AG09319 (cell line): ENCODE data around the gene ID3.

ENCODE experiments used
- DNase-seq: peaks from one replicate; pipeline ENCODE4 v3.0.0-alpha.2; 2010; ENCODE audit warnings: low read depth; ENCODE audit errors: extremely low read depth
- TF ChIP-seq, protein P1 (sequence below): IDR thresholded peaks from 2 replicates; pipeline ENCODE4 v1.5.1; 2011; ENCODE audit warnings: low read depth, mild to moderate bottlenecking, inconsistent platforms, low read length, moderate library complexity

The ID3 gene

DNA sequence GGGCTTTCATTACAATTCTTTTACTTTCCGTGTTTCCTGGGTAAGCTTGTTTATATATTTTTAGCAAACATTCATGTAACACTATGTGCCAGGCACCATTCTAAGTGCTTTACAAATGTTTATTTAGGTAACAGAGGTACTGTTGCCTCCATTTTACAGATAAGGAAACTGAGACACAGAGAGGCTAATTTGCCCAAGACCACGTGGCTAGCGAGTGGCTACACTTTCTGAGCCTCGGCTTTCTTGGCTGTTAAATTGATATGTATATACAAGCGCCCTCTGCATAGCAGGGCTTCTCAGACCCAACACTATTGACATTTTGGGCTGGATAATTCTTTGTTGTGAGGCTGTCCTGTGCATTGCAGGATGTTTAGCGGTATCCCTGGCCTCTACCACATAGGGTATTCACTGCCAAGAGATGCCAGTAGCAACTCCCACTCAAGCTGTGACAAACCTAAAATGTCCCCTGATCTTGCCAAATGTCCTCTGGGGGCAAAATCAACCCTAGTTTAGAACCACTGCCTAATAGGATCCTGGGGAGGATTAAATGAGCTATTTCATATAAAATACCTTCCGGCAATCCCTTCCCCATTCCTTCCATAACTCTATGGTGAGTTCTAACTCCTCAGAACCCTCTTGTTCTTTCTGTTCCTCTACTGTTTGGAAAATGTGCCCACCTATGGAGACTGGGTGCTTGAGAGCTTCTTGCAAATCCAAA, 17.2 kb upstream of the ID3 start:
- DNase-seq = no peak
- TF ChIP-seq, protein P1, sequence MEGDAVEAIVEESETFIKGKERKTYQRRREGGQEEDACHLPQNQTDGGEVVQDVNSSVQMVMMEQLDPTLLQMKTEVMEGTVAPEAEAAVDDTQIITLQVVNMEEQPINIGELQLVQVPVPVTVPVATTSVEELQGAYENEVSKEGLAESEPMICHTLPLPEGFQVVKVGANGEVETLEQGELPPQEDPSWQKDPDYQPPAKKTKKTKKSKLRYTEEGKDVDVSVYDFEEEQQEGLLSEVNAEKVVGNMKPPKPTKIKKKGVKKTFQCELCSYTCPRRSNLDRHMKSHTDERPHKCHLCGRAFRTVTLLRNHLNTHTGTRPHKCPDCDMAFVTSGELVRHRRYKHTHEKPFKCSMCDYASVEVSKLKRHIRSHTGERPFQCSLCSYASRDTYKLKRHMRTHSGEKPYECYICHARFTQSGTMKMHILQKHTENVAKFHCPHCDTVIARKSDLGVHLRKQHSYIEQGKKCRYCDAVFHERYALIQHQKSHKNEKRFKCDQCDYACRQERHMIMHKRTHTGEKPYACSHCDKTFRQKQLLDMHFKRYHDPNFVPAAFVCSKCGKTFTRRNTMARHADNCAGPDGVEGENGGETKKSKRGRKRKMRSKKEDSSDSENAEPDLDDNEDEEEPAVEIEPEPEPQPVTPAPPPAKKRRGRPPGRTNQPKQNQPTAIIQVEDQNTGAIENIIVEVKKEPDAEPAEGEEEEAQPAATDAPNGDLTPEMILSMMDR = no peak

DNA sequence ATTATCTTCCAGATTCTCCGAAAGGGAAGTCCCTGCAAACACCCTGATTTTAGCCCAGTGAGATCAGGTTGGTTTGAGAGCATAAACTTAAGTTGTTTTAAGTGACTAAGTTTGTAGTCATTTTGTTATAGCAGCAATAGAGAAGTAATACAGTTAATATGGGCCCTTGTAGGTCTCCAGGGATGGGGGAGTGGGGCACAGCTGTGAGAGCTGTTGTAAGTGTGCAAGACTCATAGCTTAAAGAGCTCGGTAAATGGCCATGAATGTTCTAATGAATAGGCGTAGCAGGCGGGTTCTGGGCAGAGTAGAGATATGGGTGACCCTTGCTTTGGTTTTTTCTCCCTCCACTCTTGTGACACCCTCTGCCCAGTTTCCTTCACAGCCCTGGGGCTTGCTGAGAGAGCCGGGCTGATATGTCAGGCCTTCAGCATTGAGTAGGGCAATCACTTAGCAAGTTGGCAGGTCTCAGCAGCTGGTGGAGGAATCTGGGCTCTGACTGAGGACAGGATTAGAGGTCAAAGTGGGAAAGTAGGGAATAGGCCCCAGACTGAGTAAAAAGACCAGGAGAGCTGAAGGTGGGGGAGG, 16.0 kb upstream of the ID3 start:
- TF ChIP-seq, protein P1 = no peak
- no peak for DNase-seq

DNA sequence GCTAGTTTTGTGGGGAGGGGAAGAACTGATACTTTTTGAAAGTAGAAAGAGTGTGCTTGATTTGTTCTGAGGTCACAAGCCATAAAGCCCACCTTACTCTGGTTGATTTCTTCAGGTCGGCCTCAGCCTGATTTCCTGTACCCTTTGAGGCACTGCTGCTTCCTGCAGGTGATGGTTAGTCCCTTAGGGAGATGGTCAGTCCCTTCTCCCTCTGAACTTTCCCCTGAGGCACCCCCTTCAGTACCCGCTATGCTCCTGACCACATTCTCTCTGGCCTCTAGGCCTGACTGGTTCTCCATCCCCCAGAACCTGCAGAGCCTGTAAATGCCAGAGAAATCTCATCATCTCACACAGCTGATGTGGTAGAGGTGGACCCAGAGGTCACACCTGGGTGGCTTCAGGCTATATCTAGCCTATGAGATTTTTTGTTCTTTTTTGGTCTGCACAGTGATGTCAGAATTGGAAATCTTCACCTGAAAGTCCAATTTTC, 15.0 kb upstream of the ID3 start:
- DNase-seq = no peak

DNA sequence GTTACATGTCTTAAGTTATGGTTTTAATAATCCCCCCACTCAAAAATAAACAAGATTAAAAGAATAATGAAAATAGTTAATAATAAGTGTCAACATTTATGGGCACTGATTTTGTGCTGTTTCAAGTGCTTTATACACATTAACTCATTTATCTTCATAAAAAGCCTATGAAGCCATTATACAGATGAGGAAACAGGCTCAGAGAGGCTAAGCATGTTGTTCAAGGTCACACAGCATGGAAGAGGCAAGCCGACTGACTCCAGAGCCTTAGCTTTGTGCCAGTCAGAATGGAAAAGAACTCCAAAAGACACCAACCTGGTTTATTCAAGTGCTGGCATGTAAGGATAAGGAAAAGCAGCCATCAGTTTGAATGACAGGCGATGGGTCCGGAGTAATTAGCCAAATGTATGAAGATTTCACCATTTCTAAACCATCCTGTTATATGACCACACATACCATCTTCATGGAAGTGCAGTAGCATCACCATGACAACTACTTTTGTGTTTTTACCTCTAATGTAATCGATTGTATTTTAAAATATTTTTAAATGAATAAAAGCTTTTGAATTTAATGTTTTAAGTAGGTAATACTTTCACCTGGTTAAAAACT, 14.4 kb upstream of the ID3 start:
- no peak for DNase-seq
- TF ChIP-seq, protein P1 = no peak

More for the DNA sequence above, 15.0 kb upstream of the ID3 start:
- TF ChIP-seq, protein P1 = no peak

DNA sequence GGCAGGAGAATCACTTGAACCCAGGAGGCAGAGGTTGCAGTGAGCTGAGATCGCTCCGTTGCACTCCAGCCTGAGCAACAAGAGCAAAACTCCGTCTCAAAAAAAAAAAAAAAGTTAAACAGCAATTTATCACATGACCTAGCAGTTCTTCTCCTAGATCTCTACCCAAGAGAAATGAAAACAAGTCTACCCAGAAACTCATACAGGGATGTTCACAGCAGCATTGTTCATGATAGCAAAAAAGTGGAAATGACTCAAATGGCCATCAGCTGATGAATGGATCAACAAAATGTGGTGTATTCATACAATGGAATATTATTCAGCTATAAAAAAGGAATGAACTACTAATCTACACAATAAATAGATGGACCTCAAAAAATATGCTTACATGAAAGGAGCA, 12.2 kb upstream of the ID3 start:
- DNase-seq = no peak
- TF ChIP-seq, protein P1 = no peak

DNA sequence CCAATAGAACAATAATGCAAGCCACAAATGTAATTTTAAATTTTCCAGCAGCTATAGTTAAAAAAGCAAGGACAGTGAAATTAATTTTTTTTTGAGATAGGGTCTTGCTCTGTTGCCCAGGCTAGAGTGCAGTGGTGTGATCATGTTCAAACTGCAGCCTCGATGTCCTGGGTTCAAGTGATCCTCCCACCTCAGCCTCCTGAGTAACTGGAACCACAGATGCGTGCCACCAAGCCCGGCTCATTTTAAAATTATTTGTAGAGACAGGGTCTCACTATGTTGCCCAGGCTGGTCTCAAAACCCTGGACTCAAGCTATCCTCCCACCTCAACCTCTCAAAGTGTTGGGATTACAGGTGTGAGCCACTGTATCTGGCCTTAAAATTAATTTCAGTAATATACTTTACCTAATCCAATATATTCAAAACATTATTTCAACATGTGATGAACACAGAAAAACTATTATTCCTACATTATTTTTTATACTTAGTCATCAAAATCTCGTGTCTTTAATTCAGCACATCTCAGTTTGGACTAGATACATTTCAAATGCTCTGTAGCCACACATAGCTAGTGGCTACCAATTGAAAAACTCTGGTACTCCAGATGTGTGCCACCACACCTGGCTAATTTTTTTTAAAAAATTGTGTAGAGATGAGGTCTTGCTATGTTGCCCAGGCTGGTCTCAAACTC, 10.8 kb upstream of the ID3 start:
- TF ChIP-seq, protein P1 = no peak
- no peak for DNase-seq
